CD4-positive, alpha-beta T cell (primary cell): ENCODE data around the gene CIDEB. TPM values are rescaled to one million over a fixed set of nuclear protein-coding genes. Genes with fewer than 3 reads are reported as not detected.

Experiments
- ATAC-seq: fragments of 200-7000 bp; cut with Tn5 transposase; one replicate; pipeline ENCODE4 v1.10.0; 2022; ENCODE audit warnings: mild to moderate bottlenecking; ENCODE audit not compliant: poor library complexity
- CTCF ChIA-PET: fragments of 350-600 bp; sonication (Branson Sonifier 250); formaldehyde crosslinking; loops from one replicate; lab custom pipeline; 2021; ENCODE audit warnings: antibody characterized with exemption, inconsistent platforms; lab: Charles Lee
- POLR2A ChIA-PET: fragments of 350-600 bp; sonication (Branson Sonifier 250); formaldehyde crosslinking; loops from one replicate; lab custom pipeline; 2021; ENCODE audit warnings: antibody characterized with exemption, inconsistent platforms; lab: Charles Lee
- DNase-seq, 14 experiments: peaks; one replicate each; pipeline ENCODE4 v3.0.0-alpha.2; 2013 to 2020; ENCODE audit warnings: mixed read lengths in 2 of 14
- H3K27ac ChIP-seq, 2 donors: one replicate each; pipeline versions ENCODE4 v1.5.1 to v1.7.0; 2013; ENCODE audit warnings: low read length in 2 of 2, low read depth in 1 of 2, mild to moderate bottlenecking in 1 of 2
- H3K27me3 ChIP-seq, 2 experiments: 1 replicate in 1 of 2; 2 replicates in 1 of 2; pipeline versions ENCODE4 v1.6.1 to v1.7.0; 2013; ENCODE audit warnings: low read length in 2 of 2, control low read depth in 1 of 2, mild to moderate bottlenecking in 1 of 2, moderate library complexity in 1 of 2; ENCODE audit not compliant: insufficient read depth in 2 of 2, control insufficient read depth in 1 of 2
- H3K36me3 ChIP-seq: one replicate; pipeline ENCODE4 v1.6.1; 2013; ENCODE audit warnings: low read length, control low read depth; ENCODE audit not compliant: insufficient read depth
- H3K4me1 ChIP-seq: one replicate; pipeline ENCODE4 v1.6.1; 2013; ENCODE audit warnings: low read length, control low read depth; ENCODE audit not compliant: insufficient read depth
- H3K4me3 ChIP-seq: one replicate; pipeline ENCODE4 v1.5.1; 2013; ENCODE audit warnings: mild to moderate bottlenecking, low read length, moderate library complexity
- H3K9me3 ChIP-seq, 2 experiments: 1 replicate in 1 of 2; 2 replicates in 1 of 2; pipeline versions ENCODE4 v1.6.1 to v1.7.0; 2013; ENCODE audit warnings: low read length in 2 of 2, mild to moderate bottlenecking in 2 of 2, control low read depth in 1 of 2, moderate library complexity in 1 of 2; ENCODE audit not compliant: control insufficient read depth in 1 of 2, insufficient read depth in 1 of 2
- H3K27ac Mint-ChIP-seq: one replicate; pipeline ENCODE4 v1.8.0; 2020; ENCODE audit warnings: mixed read lengths
- H3K27me3 Mint-ChIP-seq: one replicate; pipeline ENCODE4 v1.8.0; 2021; ENCODE audit warnings: mixed read lengths
- H3K36me3 Mint-ChIP-seq: one replicate; pipeline ENCODE4 v1.8.0; 2021; ENCODE audit warnings: low read depth, mixed read lengths
- H3K4me1 Mint-ChIP-seq: one replicate; pipeline ENCODE4 v1.8.0; 2021; ENCODE audit warnings: low read depth, mixed read lengths
- H3K4me3 Mint-ChIP-seq: one replicate; pipeline ENCODE4 v1.8.0; 2020; ENCODE audit warnings: mild to moderate bottlenecking, mixed read lengths
- H3K9me3 Mint-ChIP-seq: one replicate; pipeline ENCODE4 v1.8.0; 2020; ENCODE audit warnings: mixed read lengths
- intact Hi-C, 2 experiments: fragments of 100-400 bp; cut with DNase I in 1 of 2; cut with micrococcal nuclease in 1 of 2; formaldehyde crosslinking; loops; one replicate each; pipeline versions ENCODE4 v1.15.1 to v1.9.0; 2023 to 2025; cut with DNase I, micrococcal nuclease
- total RNA-seq, 174 experiments: library from RNA in 2 of 174; stranded (reverse) in 2 of 174; gene quantifications; one replicate each; pipeline ENCODE4 v1.2.3 and lab custom pipeline; 2021 to 2026
- TF ChIP-seq, protein P1 (sequence below): fragments of 200-600 bp; IDR thresholded peaks from one replicate; pipeline ENCODE4 v1.8.0; 2022; ENCODE audit warnings: antibody characterized with exemption, mild to moderate bottlenecking

The CIDEB gene
- total RNA-seq, 2 experiments from 2014 or later, result 7.4 to 9.2 TPM

DNA sequence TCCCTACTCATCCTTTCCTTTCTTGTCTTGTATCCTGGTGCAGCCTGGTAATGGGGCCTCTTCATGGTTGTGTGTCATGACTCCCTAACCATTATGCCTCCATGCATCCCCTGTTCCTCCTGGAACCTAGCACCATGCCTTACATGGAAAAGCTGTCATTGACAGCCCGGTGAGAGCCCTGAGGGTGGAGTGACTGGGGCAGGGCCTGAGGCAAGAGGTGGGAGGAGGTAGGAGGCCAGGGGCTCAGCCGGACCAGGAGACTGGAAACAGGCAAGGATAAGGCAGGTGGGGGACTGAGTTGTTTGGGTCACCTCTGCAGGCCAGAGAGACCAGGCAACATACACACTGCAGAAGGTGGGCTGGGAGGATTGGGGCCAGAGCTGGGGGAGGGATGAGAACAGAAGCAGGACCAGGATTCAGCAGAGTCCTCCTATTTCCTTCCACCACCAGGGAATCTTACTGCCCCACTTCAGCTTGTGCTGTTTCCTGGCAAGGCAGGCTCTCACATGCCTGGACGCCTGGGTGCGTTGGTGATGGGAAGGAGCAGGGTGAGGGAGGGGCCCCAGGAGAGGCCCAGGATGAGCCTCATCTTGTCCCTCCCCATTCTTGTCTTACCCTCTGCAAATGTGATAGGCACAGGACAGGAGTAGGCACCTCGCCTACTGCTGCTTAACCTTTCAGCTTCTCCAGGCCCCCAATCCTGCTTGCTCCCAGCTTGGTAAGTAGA, 1.9 kb upstream of the CIDEB start, which contains the start of gene LTB4R2:
Gene LTB4R2, plus strand, starts transcription at position 603 of the 727 bp plus-strand sequence. CDS start 525 bp downstream, outside the sequence.
- Histone ChIP-seq H3K36me3 (peaks cover 34% of the 10 kb centered on the region), H3K27ac (peak within 1 kb of the TSS; percentile 59 to 66), H3K4me1 (peaks cover 68% of the 10 kb centered on the region), H3K4me3 (peak within 1 kb of the TSS; percentile 65), H3K9me3 (no peaks in the 10 kb centered on the region), H3K27me3 (no peaks in the 10 kb centered on the region)
- no peak for ATAC-seq
- CTCF ChIA-PET, result interaction anchor here (1.4 to 4.9 kb wide), 11 partner anchors 9 to 123 kb away, joined by 3 to 67 read pairs (median 8); partner anchors contain the start of genes DHRS1, KHNYN, NOP9 and RABGGTA
- DNase-seq, result no peak
- intact Hi-C loops, result loop anchor here (2.0 to 5.0 kb wide), 3 partner anchors 21 to 37 kb away; partner anchors contain the start of gene RABGGTA (in 1 of the 2)
- Mint-ChIP-seq H3K27me3 (no peaks in the 10 kb centered on the region), H3K4me3 (peak within 1 kb of the TSS; percentile 87), H3K36me3 (peaks cover 41% of the 10 kb centered on the region), H3K4me1 (peaks cover 68% of the 10 kb centered on the region), H3K9me3 (no peaks in the 10 kb centered on the region), H3K27ac (peak within 1 kb of the TSS; percentile 76)
- TF ChIP-seq, protein P1, sequence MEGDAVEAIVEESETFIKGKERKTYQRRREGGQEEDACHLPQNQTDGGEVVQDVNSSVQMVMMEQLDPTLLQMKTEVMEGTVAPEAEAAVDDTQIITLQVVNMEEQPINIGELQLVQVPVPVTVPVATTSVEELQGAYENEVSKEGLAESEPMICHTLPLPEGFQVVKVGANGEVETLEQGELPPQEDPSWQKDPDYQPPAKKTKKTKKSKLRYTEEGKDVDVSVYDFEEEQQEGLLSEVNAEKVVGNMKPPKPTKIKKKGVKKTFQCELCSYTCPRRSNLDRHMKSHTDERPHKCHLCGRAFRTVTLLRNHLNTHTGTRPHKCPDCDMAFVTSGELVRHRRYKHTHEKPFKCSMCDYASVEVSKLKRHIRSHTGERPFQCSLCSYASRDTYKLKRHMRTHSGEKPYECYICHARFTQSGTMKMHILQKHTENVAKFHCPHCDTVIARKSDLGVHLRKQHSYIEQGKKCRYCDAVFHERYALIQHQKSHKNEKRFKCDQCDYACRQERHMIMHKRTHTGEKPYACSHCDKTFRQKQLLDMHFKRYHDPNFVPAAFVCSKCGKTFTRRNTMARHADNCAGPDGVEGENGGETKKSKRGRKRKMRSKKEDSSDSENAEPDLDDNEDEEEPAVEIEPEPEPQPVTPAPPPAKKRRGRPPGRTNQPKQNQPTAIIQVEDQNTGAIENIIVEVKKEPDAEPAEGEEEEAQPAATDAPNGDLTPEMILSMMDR, result no peak
- POLR2A ChIA-PET, result interaction anchor here (0.7 to 5.5 kb wide), 12 partner anchors 10 to 204 kb away, joined by 3 to 52 read pairs (median 12); partner anchors contain the start of genes CBLN3, CHMP4A, DCAF11 and DHRS1

DNA sequence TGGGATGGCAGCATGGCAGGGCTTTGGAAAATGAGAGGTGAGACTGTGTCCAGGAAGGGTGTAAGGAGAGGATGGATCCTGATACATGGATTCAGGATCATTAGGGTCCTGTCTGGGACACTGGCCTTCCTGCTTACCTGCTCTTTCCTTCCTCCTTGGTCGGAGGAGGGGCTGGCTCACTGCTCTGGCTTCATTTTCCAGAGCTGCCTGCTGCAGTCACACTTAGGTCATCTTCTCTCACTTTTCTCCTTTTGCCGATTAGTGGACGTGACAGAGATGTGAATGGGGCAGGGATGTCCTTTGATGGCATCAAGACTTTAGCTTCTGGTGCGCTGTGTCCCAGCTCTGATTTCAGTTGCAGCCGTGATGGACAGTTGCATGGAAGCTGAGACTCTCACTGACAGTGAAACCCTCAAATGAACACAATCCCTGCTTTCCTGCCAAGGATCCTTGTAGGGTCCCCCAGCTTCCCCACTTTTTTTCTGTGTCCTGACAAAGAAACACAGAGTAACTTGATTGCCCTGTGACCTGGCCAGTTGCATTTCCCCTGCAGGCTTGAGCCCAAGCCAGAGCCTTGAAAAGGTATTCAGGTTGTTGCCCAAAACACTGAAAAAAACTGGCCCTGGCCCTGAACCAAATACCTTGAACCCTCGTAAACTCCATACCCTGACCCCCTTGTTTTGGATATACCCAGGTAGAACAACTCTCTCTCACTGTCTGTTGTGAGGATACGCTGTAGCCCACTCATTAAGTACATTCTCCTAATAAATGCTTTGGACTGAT, 756 bp upstream of the CIDEB start:
- peaks cover 46% of the 10 kb centered on the region for H3K36me3 ChIP-seq
- intact Hi-C loops, result no loop called here
- ChIA-PET POLR2A (interaction anchor here (0.7 to 5.5 kb wide), 14 partner anchors 9 to 250 kb away, joined by 3 to 52 read pairs (median 4); partner anchors contain the start of genes CBLN3, DCAF11, DHRS1 and IPO4), CTCF (interaction anchor here (0.7 to 4.9 kb wide), 22 partner anchors 9 to 165 kb away, joined by 3 to 67 read pairs (median 4); partner anchors contain the start of genes CHMP4A, DHRS1, MDP1 and NOP9)
- H3K4me3 ChIP-seq, result no peak overlapping the region
- no peak overlapping the region for H3K27ac ChIP-seq
- H3K9me3 ChIP-seq, result no peaks in the 10 kb centered on the region
- peaks cover 56% of the 10 kb centered on the region for H3K4me1 Mint-ChIP-seq
- TF ChIP-seq, protein P1, result peak; percentile 14
- ATAC-seq (no peak), DNase-seq (no peak)
- H3K4me3 Mint-ChIP-seq, result peak overlapping the region; percentile 54
- H3K27me3 Mint-ChIP-seq, result no peaks in the 10 kb centered on the region
- H3K27me3 ChIP-seq, result no peaks in the 10 kb centered on the region
- peaks cover 56% of the 10 kb centered on the region for H3K4me1 ChIP-seq
- peak overlapping the region; percentile 76 for H3K27ac Mint-ChIP-seq
- H3K9me3 Mint-ChIP-seq, result no peaks in the 10 kb centered on the region
- H3K36me3 Mint-ChIP-seq, result peaks cover 52% of the 10 kb centered on the region

DNA sequence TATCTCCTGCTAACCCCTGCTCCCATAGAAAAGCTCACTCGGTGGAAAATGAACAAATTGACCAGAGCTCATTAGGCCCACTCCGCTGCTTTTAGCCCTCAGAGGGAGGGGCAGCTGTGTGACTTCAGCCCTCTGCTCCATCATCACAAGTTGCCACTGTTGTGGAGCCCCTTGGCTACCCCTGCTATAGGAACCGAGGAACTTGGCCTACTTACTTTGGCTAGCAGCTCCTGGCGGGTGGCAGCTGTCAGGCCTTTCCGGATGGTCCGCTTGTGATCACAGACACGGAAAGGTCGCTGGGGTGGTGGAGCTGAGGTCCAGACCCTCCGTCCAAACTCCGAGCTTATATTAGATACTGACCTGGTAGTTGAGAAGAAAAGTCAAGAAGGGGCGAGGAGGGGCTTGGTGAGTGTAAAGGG, 612 bp downstream of the CIDEB start:
- no peak overlapping the region for H3K4me3 Mint-ChIP-seq
- H3K36me3 Mint-ChIP-seq, result peaks cover 66% of the 10 kb centered on the region
- TF ChIP-seq, protein P1, result no peak
- no peak for DNase-seq
- no peak overlapping the region for H3K27ac Mint-ChIP-seq
- H3K27ac ChIP-seq, result no peak overlapping the region
- ChIA-PET POLR2A (interaction anchor here (1.3 to 5.5 kb wide), 4 partner anchors 7 to 192 kb away, joined by 3 to 52 read pairs (median 10); partner anchors contain the start of genes DCAF11, DHRS1, NOP9 and NRL), CTCF (interaction anchor here (1.0 to 4.9 kb wide), 11 partner anchors 8 to 129 kb away, joined by 3 to 67 read pairs (median 8); partner anchors contain the start of genes CHMP4A, DHRS1, NOP9 and RABGGTA)
- intact Hi-C loops, result no loop called here
- H3K9me3 Mint-ChIP-seq, result no peaks in the 10 kb centered on the region
- H3K4me1 ChIP-seq, result peaks cover 47% of the 10 kb centered on the region
- peaks cover 60% of the 10 kb centered on the region for H3K36me3 ChIP-seq
- no peaks in the 10 kb centered on the region for H3K27me3 Mint-ChIP-seq
- no peaks in the 10 kb centered on the region for H3K27me3 ChIP-seq
- ATAC-seq, result no peak
- peaks cover 50% of the 10 kb centered on the region for H3K4me1 Mint-ChIP-seq
- no peaks in the 10 kb centered on the region for H3K9me3 ChIP-seq
- H3K4me3 ChIP-seq, result no peak overlapping the region
